SU-DHL-6 (cell line): ENCODE results near the gene CFHR4.
"Not testable (repeated sequence)": the region's sequence is repeated elsewhere in the genome, so short reads cannot be mapped to it uniquely, and the experiment has no call there.

Experiments used
- EZH2phosphoT487 ChIP-seq: fragments of 200-600 bp; sonication (generic), shearing (Covaris generic); conservative IDR thresholded peaks from 2 replicates; pipeline ENCODE4 v1.6.1; 2018; ENCODE audit warnings: mild to moderate bottlenecking, antibody characterized with exemption, low read length, moderate library complexity, mixed read lengths
- TF ChIP-seq, protein P1 (sequence below): fragments of 200-600 bp; sonication (generic); IDR thresholded peaks from one replicate; pipeline ENCODE4 v1.5.1; 2017; ENCODE audit warnings: antibody characterized with exemption, mild to moderate bottlenecking, low read length, moderate library complexity; ENCODE audit not compliant: insufficient read depth, poor library complexity, severe bottlenecking

- TF ChIP-seq, protein P1, sequence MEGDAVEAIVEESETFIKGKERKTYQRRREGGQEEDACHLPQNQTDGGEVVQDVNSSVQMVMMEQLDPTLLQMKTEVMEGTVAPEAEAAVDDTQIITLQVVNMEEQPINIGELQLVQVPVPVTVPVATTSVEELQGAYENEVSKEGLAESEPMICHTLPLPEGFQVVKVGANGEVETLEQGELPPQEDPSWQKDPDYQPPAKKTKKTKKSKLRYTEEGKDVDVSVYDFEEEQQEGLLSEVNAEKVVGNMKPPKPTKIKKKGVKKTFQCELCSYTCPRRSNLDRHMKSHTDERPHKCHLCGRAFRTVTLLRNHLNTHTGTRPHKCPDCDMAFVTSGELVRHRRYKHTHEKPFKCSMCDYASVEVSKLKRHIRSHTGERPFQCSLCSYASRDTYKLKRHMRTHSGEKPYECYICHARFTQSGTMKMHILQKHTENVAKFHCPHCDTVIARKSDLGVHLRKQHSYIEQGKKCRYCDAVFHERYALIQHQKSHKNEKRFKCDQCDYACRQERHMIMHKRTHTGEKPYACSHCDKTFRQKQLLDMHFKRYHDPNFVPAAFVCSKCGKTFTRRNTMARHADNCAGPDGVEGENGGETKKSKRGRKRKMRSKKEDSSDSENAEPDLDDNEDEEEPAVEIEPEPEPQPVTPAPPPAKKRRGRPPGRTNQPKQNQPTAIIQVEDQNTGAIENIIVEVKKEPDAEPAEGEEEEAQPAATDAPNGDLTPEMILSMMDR = not testable (repeated sequence)
- not testable (repeated sequence) for TF ChIP-seq EZH2phosphoT487
Observed at GRCh38 chr1:196932853-196933252, 45.0 kb downstream of the CFHR4 start.
